Small intestine (tissue), 7 donors: ENCODE data around the gene CYTL1. TPM values are rescaled to one million over a fixed set of nuclear protein-coding genes. Genes with fewer than 3 reads are reported as not detected.

Experiments
- DNase-seq, 2 donors: peaks; one replicate each; pipeline versions ENCODE4 v3.0.0 to v3.0.0-alpha.2; 2013
- FAIRE-seq: peaks from 2 replicates; lab custom pipeline; 2012; peaks lifted over from hg19 to GRCh38; lab: Jason Lieb, UNC
- H3K27ac ChIP-seq, 3 donors: one replicate each; pipeline ENCODE4 v1.5.1; 2013; ENCODE audit warnings: low read length in 2 of 3, mild to moderate bottlenecking in 2 of 3, control low read depth in 1 of 3, inconsistent platforms in 1 of 3, low read depth in 1 of 3, moderate library complexity in 1 of 3
- H3K27me3 ChIP-seq, 3 donors: one replicate each; pipeline ENCODE4 v1.6.1; 2013; ENCODE audit warnings: low read length in 3 of 3, inconsistent platforms in 1 of 3; ENCODE audit not compliant: control insufficient read depth in 3 of 3, insufficient read depth in 3 of 3
- H3K36me3 ChIP-seq, 3 donors: one replicate each; pipeline ENCODE4 v1.6.1; 2013; ENCODE audit warnings: low read length in 3 of 3, inconsistent platforms in 1 of 3, low read depth in 1 of 3, mild to moderate bottlenecking in 1 of 3, moderate library complexity in 1 of 3; ENCODE audit not compliant: control insufficient read depth in 3 of 3, insufficient read depth in 2 of 3
- H3K4me1 ChIP-seq, 3 donors: one replicate each; pipeline ENCODE4 v1.6.1; 2013; ENCODE audit warnings: low read length in 2 of 3, inconsistent platforms in 1 of 3, low read depth in 1 of 3, mild to moderate bottlenecking in 1 of 3, moderate library complexity in 1 of 3; ENCODE audit not compliant: control insufficient read depth in 3 of 3, insufficient read depth in 2 of 3
- H3K4me3 ChIP-seq, 3 donors: one replicate each; pipeline ENCODE4 v1.5.1; 2013; ENCODE audit warnings: low read length in 3 of 3, control low read depth in 1 of 3, inconsistent platforms in 1 of 3, low read depth in 1 of 3, mild to moderate bottlenecking in 1 of 3, moderate library complexity in 1 of 3
- H3K9me3 ChIP-seq, 2 donors: one replicate each; pipeline ENCODE4 v1.6.1; 2013; ENCODE audit warnings: low read depth in 1 of 2, low read length in 1 of 2; ENCODE audit not compliant: control insufficient read depth in 2 of 2, insufficient read depth in 1 of 2
- WGBS, 3 donors: extraction: QIAGEN DNeasy Blood & Tissue Kit; methylation state at CpG; one replicate each; pipeline ENCODE4 v1.1.7; 2013; 5-methylcytosine and 5-hydroxymethylcytosine counted together
- polyA plus RNA-seq, 4 donors: library from polyadenylated mRNA; stranded (reverse) in 3 of 4; unstranded in 1 of 4; fragments of 200-250 nt in 3 of 4; fragments of 120-200 nt in 1 of 4; gene quantifications; one replicate each; pipeline versions ENCODE4 v1.2.1 to v1.2.3, GENCODE V29; 2013
- donor health status: healthy with polysubstance abuse.
- donor health status: control.
- donor health status: control.
- donor health status: Bipolar disorder and iron deficiency.
- donor health status: healthy.

The CYTL1 gene
- polyA plus RNA-seq, 4 donors = 0.36 to 4.0 (median 0.81) TPM; not detected in 1

GRCh38 chr4:4984186-4984585 is 35.1 kb downstream of the CYTL1 start:
- H3K4me1 ChIP-seq = no peaks in the 10 kb centered on the region
- no peak overlapping the region for H3K4me3 ChIP-seq
- H3K27me3 ChIP-seq = no peaks in the 10 kb centered on the region
- DNase-seq (no peak), FAIRE-seq (no peak)
- no peak overlapping the region for H3K27ac ChIP-seq
- no peaks in the 10 kb centered on the region for H3K9me3 ChIP-seq
- 37 to 78% (median 53%) methylated on average over 2 of the region's 2 CpGs for WGBS, 3 donors
- H3K36me3 ChIP-seq = no peaks in the 10 kb centered on the region

- H3K36me3 ChIP-seq = no peaks in the 10 kb centered on the region
- H3K4me3 ChIP-seq = no peak overlapping the region
- peaks cover 0 to 5% of the 10 kb centered on the region in 2 donors for H3K9me3 ChIP-seq
- no peak for DNase-seq
- 58 to 70% (median 65%) methylated on average over 8 of the region's 8 CpGs for WGBS, 3 donors
- no peak overlapping the region for H3K27ac ChIP-seq
- H3K4me1 ChIP-seq = no peaks in the 10 kb centered on the region
- FAIRE-seq = no peak
- H3K27me3 ChIP-seq = no peaks in the 10 kb centered on the region
These were observed 37.4 kb downstream of the CYTL1 start for GRCh38 chr4:4981827-4982226.

GRCh38 chr4:4981427-4981826 is 37.8 kb downstream of the CYTL1 start:
- Histone ChIP-seq H3K27ac (no peak overlapping the region), H3K27me3 (no peaks in the 10 kb centered on the region), H3K4me1 (no peaks in the 10 kb centered on the region), H3K9me3 (peaks cover 0 to 5% of the 10 kb centered on the region in 2 donors), H3K36me3 (no peaks in the 10 kb centered on the region), H3K4me3 (no peak overlapping the region)
- DNase-seq (no peak), FAIRE-seq (no peak)
- 74 to 85% (median 81%) methylated on average over 3 of the region's 3 CpGs for WGBS, 3 donors

- FAIRE-seq (no peak), DNase-seq (no peak)
- 65 to 83% (median 77%) methylated on average over 12 of the region's 12 CpGs for WGBS, 3 donors
These were observed 38.5 kb downstream of the CYTL1 start for GRCh38 chr4:4980621-4981230.

GRCh38 chr4:4979971-4980370 is 39.3 kb downstream of the CYTL1 start:
- FAIRE-seq = no peak
- no peak overlapping the region for H3K27ac ChIP-seq
- H3K4me3 ChIP-seq = no peak overlapping the region
- H3K9me3 ChIP-seq = peaks cover 2 to 10% of the 10 kb centered on the region in 2 donors
- no peaks in the 10 kb centered on the region for H3K4me1 ChIP-seq
- DNase-seq = no peak
- 69 to 82% (median 78%) methylated on average over 4 of the region's 4 CpGs for WGBS, 3 donors
- H3K36me3 ChIP-seq = no peaks in the 10 kb centered on the region
- H3K27me3 ChIP-seq = no peaks in the 10 kb centered on the region

More at GRCh38 chr4:4980621-4981230, 38.5 kb downstream of the CYTL1 start:
- peaks cover 0 to 5% of the 10 kb centered on the region in 2 donors for H3K9me3 ChIP-seq
- H3K4me3 ChIP-seq = no peak overlapping the region
- H3K27ac ChIP-seq = no peak overlapping the region
- H3K27me3 ChIP-seq = no peaks in the 10 kb centered on the region
- no peaks in the 10 kb centered on the region for H3K36me3 ChIP-seq
- H3K4me1 ChIP-seq = no peaks in the 10 kb centered on the region

- FAIRE-seq (no peak), DNase-seq (no peak)
- no peaks in the 10 kb centered on the region for H3K36me3 ChIP-seq
- H3K27me3 ChIP-seq = peaks cover 0 to 2% (median 0%) of the 10 kb centered on the region in 3 donors
- no peaks in the 10 kb centered on the region for H3K4me1 ChIP-seq
- H3K9me3 ChIP-seq = peaks cover 4 to 17% of the 10 kb centered on the region in 2 donors
- no peak overlapping the region for H3K4me3 ChIP-seq
- H3K27ac ChIP-seq = no peak overlapping the region
- 80 to 89% (median 83%) methylated on average over 3 of the region's 3 CpGs for WGBS, 3 donors
These were observed 44.5 kb downstream of the CYTL1 start for GRCh38 chr4:4974727-4975126.

- Histone ChIP-seq H3K4me3 (no peak overlapping the region), H3K4me1 (no peaks in the 10 kb centered on the region), H3K27me3 (peaks cover 0 to 2% (median 0%) of the 10 kb centered on the region in 3 donors), H3K9me3 (peaks cover 4 to 12% of the 10 kb centered on the region in 2 donors), H3K27ac (no peak overlapping the region), H3K36me3 (no peaks in the 10 kb centered on the region)
- no peak for FAIRE-seq
- 84 to 93% (median 91%) methylated on average over 1 of the region's 1 CpG for WGBS, 3 donors
- DNase-seq = no peak
These were observed 47.5 kb downstream of the CYTL1 start for GRCh38 chr4:4971796-4972195.

- no peaks in the 10 kb centered on the region for H3K4me1 ChIP-seq
- FAIRE-seq = no peak
These were observed 50.0 kb downstream of the CYTL1 start for GRCh38 chr4:4969298-4969697.

More at GRCh38 chr4:4969298-4969697, 50.0 kb downstream of the CYTL1 start:
- Histone ChIP-seq H3K36me3 (no peaks in the 10 kb centered on the region), H3K27ac (no peak overlapping the region), H3K4me3 (no peak overlapping the region), H3K9me3 (peaks cover 0 to under 1% of the 10 kb centered on the region in 2 donors), H3K27me3 (peaks cover 0 to 2% (median 0%) of the 10 kb centered on the region in 3 donors)
- 57 to 78% (median 71%) methylated on average over 8 of the region's 8 CpGs for WGBS, 3 donors
- DNase-seq = peak in 1 of 2 donors; percentile 41
